Measurements from ENCODE around the gene GALT. TPM values are rescaled to one million over a fixed set of nuclear protein-coding genes. Genes with fewer than 3 reads are reported as not detected.

Gene GALT
- total RNA-seq: 10 to 100 TPM; 19.4 to 50.2 TPM

- Mint-ChIP-seq H3K4me3 (peak within 1 kb of the TSS; percentile 90), H3K9me3 (no peaks in the 10 kb centered on the region), H3K36me3 (peaks cover 7% of the 10 kb centered on the region), H3K4me1 (ENCODE audit: low read depth in 2 of 2) (peaks cover 27% of the 10 kb centered on the region in 2 donors), H3K27ac (peak within 1 kb of the TSS; percentile 68 to 76), H3K27me3 (no peaks in the 10 kb centered on the region)
- peak; percentile 94 for DNase-seq (ENCODE audit: low spot score)
- ATAC-seq: peak; percentile 91 to 93
Observed at GRCh38 chr9:34646211-34647083, at the start of gene GALT. Gene GALT (plus strand): TSS chr9:34646675. CDS start chr9:34646705, 30 bp downstream.

GRCh38 chr9:34599546-34599945 is 46.9 kb upstream of the GALT start:
- Mint-ChIP-seq H3K27me3 (peaks cover 17 to 20% of the 10 kb centered on the region in 2 donors), H3K4me1 (ENCODE audit: low read depth in 2 of 2) (peaks cover 0 to 2% of the 10 kb centered on the region in 2 donors), H3K9me3 (no peaks in the 10 kb centered on the region), H3K36me3 (no peaks in the 10 kb centered on the region), H3K4me3 (no peak overlapping the region), H3K27ac (no peak overlapping the region)
- ATAC-seq (no peak), DNase-seq (ENCODE audit: low spot score) (no peak)

GRCh38 chr9:34600908-34601307 is 45.6 kb upstream of the GALT start:
- no peak for DNase-seq (ENCODE audit: low spot score)
- Mint-ChIP-seq H3K9me3 (no peaks in the 10 kb centered on the region), H3K36me3 (no peaks in the 10 kb centered on the region), H3K4me3 (no peak overlapping the region), H3K27me3 (peaks cover 15 to 16% of the 10 kb centered on the region in 2 donors), H3K4me1 (ENCODE audit: low read depth in 2 of 2) (peaks cover 0 to 2% of the 10 kb centered on the region in 2 donors), H3K27ac (no peak overlapping the region)
- ATAC-seq: no peak

GRCh38 chr9:34601937-34602573 is 44.4 kb upstream of the GALT start:
- no peak overlapping the region for H3K27ac Mint-ChIP-seq
- no peaks in the 10 kb centered on the region for H3K36me3 Mint-ChIP-seq
- H3K27me3 Mint-ChIP-seq: peaks cover 8 to 9% of the 10 kb centered on the region in 2 donors

GRCh38 chr9:34603610-34604231 is 42.8 kb upstream of the GALT start:
- Mint-ChIP-seq H3K4me1 (ENCODE audit: low read depth in 2 of 2) (peaks cover 0 to 2% of the 10 kb centered on the region in 2 donors), H3K27me3 (peaks cover 0 to 9% of the 10 kb centered on the region in 2 donors), H3K36me3 (no peaks in the 10 kb centered on the region), H3K4me3 (no peak overlapping the region), H3K27ac (no peak overlapping the region), H3K9me3 (no peaks in the 10 kb centered on the region)
- peak; percentile 80 for DNase-seq (ENCODE audit: low spot score)
- peak; percentile 76 to 80 for ATAC-seq

More at GRCh38 chr9:34601937-34602573, 44.4 kb upstream of the GALT start:
- H3K4me1 Mint-ChIP-seq (ENCODE audit: low read depth in 2 of 2): peaks cover 0 to 2% of the 10 kb centered on the region in 2 donors
- ATAC-seq (no peak), DNase-seq (ENCODE audit: low spot score) (no peak)
- no peaks in the 10 kb centered on the region for H3K9me3 Mint-ChIP-seq
- no peak overlapping the region for H3K4me3 Mint-ChIP-seq

GRCh38 chr9:34606190-34606589 is 40.3 kb upstream of the GALT start:
- no peak for ATAC-seq
- no peak for DNase-seq (ENCODE audit: low spot score)
- Mint-ChIP-seq H3K36me3 (no peaks in the 10 kb centered on the region), H3K9me3 (no peaks in the 10 kb centered on the region), H3K4me1 (ENCODE audit: low read depth in 2 of 2) (peaks cover under 1 to 4% of the 10 kb centered on the region in 2 donors), H3K27me3 (peaks cover 0 to 6% of the 10 kb centered on the region in 2 donors), H3K4me3 (no peak overlapping the region), H3K27ac (no peak overlapping the region)

GRCh38 chr9:34606905-34607304 is 39.6 kb upstream of the GALT start:
- H3K27me3 Mint-ChIP-seq: peaks cover 0 to 2% of the 10 kb centered on the region in 2 donors
- H3K4me3 Mint-ChIP-seq: no peak overlapping the region
- H3K4me1 Mint-ChIP-seq (ENCODE audit: low read depth in 2 of 2): peaks cover 6 to 9% of the 10 kb centered on the region in 2 donors
- DNase-seq (ENCODE audit: low spot score): no peak
- ATAC-seq: no peak
- no peaks in the 10 kb centered on the region for H3K36me3 Mint-ChIP-seq
- no peaks in the 10 kb centered on the region for H3K9me3 Mint-ChIP-seq
- no peak overlapping the region for H3K27ac Mint-ChIP-seq

- H3K27me3 Mint-ChIP-seq: peaks cover 0 to 2% of the 10 kb centered on the region in 2 donors
- H3K27ac Mint-ChIP-seq: no peak overlapping the region
- no peaks in the 10 kb centered on the region for H3K9me3 Mint-ChIP-seq
- H3K4me1 Mint-ChIP-seq (ENCODE audit: low read depth in 2 of 2): peaks cover 8 to 11% of the 10 kb centered on the region in 2 donors
- H3K36me3 Mint-ChIP-seq: no peaks in the 10 kb centered on the region
- ATAC-seq (no peak), DNase-seq (ENCODE audit: low spot score) (no peak)
- no peak overlapping the region for H3K4me3 Mint-ChIP-seq
Observed at GRCh38 chr9:34607331-34607730, 39.1 kb upstream of the GALT start.

- Mint-ChIP-seq H3K4me3 (peak overlapping the region; percentile 95), H3K4me1 (ENCODE audit: low read depth in 2 of 2) (peaks cover 19% of the 10 kb centered on the region in 2 donors), H3K9me3 (no peaks in the 10 kb centered on the region), H3K36me3 (no peaks in the 10 kb centered on the region), H3K27me3 (no peaks in the 10 kb centered on the region), H3K27ac (peak overlapping the region in 1 of 2 donors; percentile 95)
- DNase-seq (ENCODE audit: low spot score): no peak
- no peak for ATAC-seq
Observed at GRCh38 chr9:34610434-34611206, 35.9 kb upstream of the GALT start.

GRCh38 chr9:34611251-34611810 is 35.1 kb upstream of the GALT start:
- H3K4me3 Mint-ChIP-seq: peak overlapping the region; percentile 95
- H3K36me3 Mint-ChIP-seq: peaks cover 3% of the 10 kb centered on the region
- peaks cover 19% of the 10 kb centered on the region in 2 donors for H3K4me1 Mint-ChIP-seq (ENCODE audit: low read depth in 2 of 2)
- H3K27ac Mint-ChIP-seq: peak overlapping the region; percentile 93 to 95
- DNase-seq (ENCODE audit: low spot score) (no peak), ATAC-seq (peak in 1 of 2 donors; percentile 1)
- no peaks in the 10 kb centered on the region for H3K27me3 Mint-ChIP-seq
- H3K9me3 Mint-ChIP-seq: no peaks in the 10 kb centered on the region

- H3K9me3 Mint-ChIP-seq: no peaks in the 10 kb centered on the region
- peaks cover 8% of the 10 kb centered on the region for H3K36me3 Mint-ChIP-seq
- ATAC-seq (peak; percentile 95 to 97), DNase-seq (ENCODE audit: low spot score) (peak; percentile 95)
- H3K27ac Mint-ChIP-seq: peak within 1 kb of the TSS; percentile 93 to 95
- no peaks in the 10 kb centered on the region for H3K27me3 Mint-ChIP-seq
- peaks cover 19% of the 10 kb centered on the region in 2 donors for H3K4me1 Mint-ChIP-seq (ENCODE audit: low read depth in 2 of 2)
- H3K4me3 Mint-ChIP-seq: peak within 1 kb of the TSS; percentile 95
Observed at GRCh38 chr9:34611811-34612787, 34.4 kb upstream of the GALT start, which contains the start of gene RPP25L. Gene RPP25L (minus strand): TSS chr9:34612097. CDS start chr9:34611296, 801 bp downstream.
